Ishikawa (cell line): Measurements from ENCODE around the gene MAIP1.

Experiments used
- CEBPB ChIP-seq: IDR thresholded peaks from 2 replicates; pipeline ENCODE4 v1.6.1; 2012
- CREB1 ChIP-seq: IDR thresholded peaks from 2 replicates; pipeline ENCODE4 v1.6.1; 2012; ENCODE audit warnings: low read depth
- EGR1 ChIP-seq: IDR thresholded peaks from 2 replicates; pipeline ENCODE4 v1.6.1; 2012
- EP300 ChIP-seq: IDR thresholded peaks from 2 replicates; pipeline ENCODE4 v1.6.1; 2012; ENCODE audit warnings: borderline replicate concordance
- FOXM1 ChIP-seq: IDR thresholded peaks from 2 replicates; pipeline ENCODE4 v1.6.1; 2012; ENCODE audit warnings: low read depth, borderline replicate concordance
- NFIC ChIP-seq: IDR thresholded peaks from 2 replicates; pipeline ENCODE4 v1.6.1; 2012
- RAD21 ChIP-seq: IDR thresholded peaks from 2 replicates; pipeline ENCODE4 v1.6.1; 2012; ENCODE audit warnings: low read depth
- TAF1 ChIP-seq: IDR thresholded peaks from 2 replicates; pipeline ENCODE4 v1.6.1; 2012; ENCODE audit warnings: low read depth, mild to moderate bottlenecking
- TCF12 ChIP-seq: IDR thresholded peaks from 2 replicates; pipeline ENCODE4 v1.6.1; 2012; ENCODE audit warnings: low read depth
- TEAD4 ChIP-seq: IDR thresholded peaks from 2 replicates; pipeline ENCODE4 v1.6.1; 2012
- YY1 ChIP-seq: IDR thresholded peaks from 2 replicates; pipeline ENCODE4 v1.6.1; 2012; ENCODE audit warnings: low read depth
- ZBTB7A ChIP-seq: IDR thresholded peaks from 2 replicates; pipeline ENCODE4 v1.6.1; 2012; ENCODE audit warnings: low read depth
- TF ChIP-seq, protein P1 (sequence below): IDR thresholded peaks from 2 replicates; pipeline ENCODE4 v1.6.1; 2012
- TF ChIP-seq, protein P2 (sequence below): IDR thresholded peaks from 2 replicates; pipeline ENCODE4 v1.6.1; 2012; ENCODE audit warnings: low read depth, mild to moderate bottlenecking
- TF ChIP-seq, protein P3 (sequence below): IDR thresholded peaks from 2 replicates; pipeline ENCODE4 v1.6.1; 2012

MAIP1 gene

DNA sequence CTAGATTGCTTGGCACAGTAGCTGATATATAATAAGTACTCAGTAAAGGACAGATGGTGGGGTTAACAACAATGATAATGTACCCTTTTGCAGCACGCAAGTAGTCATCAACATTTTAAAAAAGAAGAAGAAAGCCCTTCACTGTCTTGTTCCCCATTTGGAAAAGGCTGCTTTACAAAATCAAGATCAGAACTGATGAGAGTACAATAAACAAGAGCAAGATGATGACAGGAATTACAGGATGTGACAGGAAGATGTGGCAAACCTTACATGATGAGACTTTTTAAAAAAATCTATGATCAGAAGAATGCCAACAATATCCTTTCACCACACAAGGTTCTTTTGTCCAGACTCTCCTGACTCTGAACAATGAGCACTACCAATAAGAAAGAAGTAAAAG lies 9.2 kb upstream of the MAIP1 start:
- TF ChIP-seq CEBPB (no peak), YY1 (no peak), ZBTB7A (no peak), TEAD4 (no peak), EGR1 (no peak), RAD21 (no peak), NFIC (no peak)
- TF ChIP-seq, protein P1, sequence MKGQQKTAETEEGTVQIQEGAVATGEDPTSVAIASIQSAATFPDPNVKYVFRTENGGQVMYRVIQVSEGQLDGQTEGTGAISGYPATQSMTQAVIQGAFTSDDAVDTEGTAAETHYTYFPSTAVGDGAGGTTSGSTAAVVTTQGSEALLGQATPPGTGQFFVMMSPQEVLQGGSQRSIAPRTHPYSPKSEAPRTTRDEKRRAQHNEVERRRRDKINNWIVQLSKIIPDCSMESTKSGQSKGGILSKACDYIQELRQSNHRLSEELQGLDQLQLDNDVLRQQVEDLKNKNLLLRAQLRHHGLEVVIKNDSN: no peak
- TF ChIP-seq, protein P2, sequence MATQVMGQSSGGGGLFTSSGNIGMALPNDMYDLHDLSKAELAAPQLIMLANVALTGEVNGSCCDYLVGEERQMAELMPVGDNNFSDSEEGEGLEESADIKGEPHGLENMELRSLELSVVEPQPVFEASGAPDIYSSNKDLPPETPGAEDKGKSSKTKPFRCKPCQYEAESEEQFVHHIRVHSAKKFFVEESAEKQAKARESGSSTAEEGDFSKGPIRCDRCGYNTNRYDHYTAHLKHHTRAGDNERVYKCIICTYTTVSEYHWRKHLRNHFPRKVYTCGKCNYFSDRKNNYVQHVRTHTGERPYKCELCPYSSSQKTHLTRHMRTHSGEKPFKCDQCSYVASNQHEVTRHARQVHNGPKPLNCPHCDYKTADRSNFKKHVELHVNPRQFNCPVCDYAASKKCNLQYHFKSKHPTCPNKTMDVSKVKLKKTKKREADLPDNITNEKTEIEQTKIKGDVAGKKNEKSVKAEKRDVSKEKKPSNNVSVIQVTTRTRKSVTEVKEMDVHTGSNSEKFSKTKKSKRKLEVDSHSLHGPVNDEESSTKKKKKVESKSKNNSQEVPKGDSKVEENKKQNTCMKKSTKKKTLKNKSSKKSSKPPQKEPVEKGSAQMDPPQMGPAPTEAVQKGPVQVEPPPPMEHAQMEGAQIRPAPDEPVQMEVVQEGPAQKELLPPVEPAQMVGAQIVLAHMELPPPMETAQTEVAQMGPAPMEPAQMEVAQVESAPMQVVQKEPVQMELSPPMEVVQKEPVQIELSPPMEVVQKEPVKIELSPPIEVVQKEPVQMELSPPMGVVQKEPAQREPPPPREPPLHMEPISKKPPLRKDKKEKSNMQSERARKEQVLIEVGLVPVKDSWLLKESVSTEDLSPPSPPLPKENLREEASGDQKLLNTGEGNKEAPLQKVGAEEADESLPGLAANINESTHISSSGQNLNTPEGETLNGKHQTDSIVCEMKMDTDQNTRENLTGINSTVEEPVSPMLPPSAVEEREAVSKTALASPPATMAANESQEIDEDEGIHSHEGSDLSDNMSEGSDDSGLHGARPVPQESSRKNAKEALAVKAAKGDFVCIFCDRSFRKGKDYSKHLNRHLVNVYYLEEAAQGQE: no peak

DNA sequence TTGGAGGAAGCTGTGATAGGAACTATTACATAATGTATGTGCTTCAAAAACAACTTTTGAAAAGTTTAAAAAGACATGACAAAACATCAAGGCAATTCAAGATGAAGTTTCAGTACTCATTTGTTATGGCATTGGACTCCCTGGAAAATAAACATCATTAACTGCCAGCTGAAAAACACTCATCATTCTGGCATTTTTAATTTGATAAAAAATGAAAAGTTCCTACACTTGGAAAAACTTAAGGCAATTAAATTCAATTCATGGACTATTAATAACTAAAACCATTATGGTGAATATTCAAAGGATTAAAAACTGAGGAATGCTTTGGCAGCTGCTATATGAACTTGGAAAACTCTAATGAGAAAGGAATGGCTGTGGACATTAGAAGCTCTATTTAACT lies 8.5 kb upstream of the MAIP1 start:
- TF ChIP-seq EGR1: no peak

DNA sequence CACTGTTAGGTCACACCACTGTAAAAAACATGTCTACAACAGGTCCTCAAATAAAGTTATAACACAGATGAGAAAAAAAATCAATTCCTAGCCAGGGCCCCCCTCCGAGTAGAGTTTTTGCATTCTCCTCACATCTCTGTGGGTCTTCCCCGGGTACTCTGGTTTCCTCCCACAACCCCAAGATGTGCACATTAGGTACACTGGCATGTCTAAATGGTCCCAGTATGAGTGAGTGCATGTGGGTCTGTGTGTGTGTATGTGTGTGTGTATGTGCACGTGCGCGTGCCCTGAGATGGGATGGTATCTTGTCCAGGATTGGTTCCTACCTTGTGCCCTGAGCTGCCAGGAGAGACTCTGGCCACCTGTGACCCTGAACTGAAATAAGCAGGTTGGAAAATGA lies 5.0 kb upstream of the MAIP1 start:
- TF ChIP-seq FOXM1: no peak

DNA sequence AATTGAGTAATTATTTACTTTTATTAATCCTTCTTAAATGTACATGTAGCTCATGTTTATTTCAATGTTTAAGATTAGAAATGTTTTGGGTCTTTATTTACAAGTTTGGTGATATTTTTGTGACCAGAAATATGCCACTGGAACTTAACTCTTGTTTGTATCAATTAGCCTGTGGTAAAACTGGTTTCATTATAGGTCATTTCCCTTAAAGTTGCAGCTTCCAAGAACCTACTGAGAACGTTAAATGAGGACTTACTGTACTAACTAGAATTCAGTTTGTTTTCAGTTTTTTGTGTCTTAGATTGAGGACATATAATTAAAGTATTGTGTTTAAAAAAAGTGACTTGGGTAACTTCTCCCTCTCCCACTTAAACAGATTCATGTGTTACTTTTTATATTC lies 4.4 kb upstream of the MAIP1 start:
- TF ChIP-seq RAD21: no peak
- no peak for TF ChIP-seq EP300
- TF ChIP-seq EGR1: no peak
- TF ChIP-seq, protein P1: no peak
- TF ChIP-seq ZBTB7A: no peak
- no peak for TF ChIP-seq CREB1
- no peak for TF ChIP-seq TAF1
- no peak for TF ChIP-seq NFIC
- no peak for TF ChIP-seq TEAD4
- TF ChIP-seq, protein P2: no peak
- no peak for TF ChIP-seq FOXM1
- TF ChIP-seq YY1: no peak
- no peak for TF ChIP-seq TCF12
- TF ChIP-seq, protein P3, sequence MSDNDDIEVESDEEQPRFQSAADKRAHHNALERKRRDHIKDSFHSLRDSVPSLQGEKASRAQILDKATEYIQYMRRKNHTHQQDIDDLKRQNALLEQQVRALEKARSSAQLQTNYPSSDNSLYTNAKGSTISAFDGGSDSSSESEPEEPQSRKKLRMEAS: no peak
- TF ChIP-seq CEBPB: no peak

- TF ChIP-seq FOXM1 (no peak), YY1 (no peak), CEBPB (no peak), EGR1 (no peak), TEAD4 (no peak), TAF1 (no peak)
- TF ChIP-seq, protein P1: no peak
- TF ChIP-seq, protein P2: no peak
Measured at GRCh38 chr2:199955007-199955338, 409 bp upstream of the MAIP1 start.

DNA sequence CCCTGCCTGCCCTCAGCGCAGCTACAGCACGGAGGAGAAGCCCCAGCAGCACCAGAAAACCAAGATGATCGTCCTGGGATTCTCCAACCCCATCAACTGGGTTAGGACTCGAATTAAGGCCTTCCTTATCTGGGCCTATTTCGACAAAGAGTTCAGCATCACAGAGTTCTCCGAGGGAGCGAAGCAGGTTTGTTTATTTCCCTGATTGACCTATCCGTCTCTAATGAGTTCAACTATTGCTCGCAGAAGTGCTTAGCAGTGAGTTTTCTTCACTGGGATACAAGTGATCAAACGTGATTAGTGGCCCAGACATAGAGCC lies 639 bp downstream of the MAIP1 start:
- no peak for TF ChIP-seq ZBTB7A
